Bladder microvascular endothelial cell (primary cell): Measurements from ENCODE around the gene TLNRD1. TPM values are rescaled to one million over a fixed set of nuclear protein-coding genes. Genes with fewer than 3 reads are reported as not detected.

Experiments
- total RNA-seq: library from RNA; depleted of rRNA; stranded (reverse); fragments of >200 nt; gene quantifications from 2 replicates; pipeline ENCODE4 v1.2.3, GENCODE V29; 2014

TLNRD1 gene
- total RNA-seq: 9.4 and 10.5 TPM in 2 replicates

DNA sequence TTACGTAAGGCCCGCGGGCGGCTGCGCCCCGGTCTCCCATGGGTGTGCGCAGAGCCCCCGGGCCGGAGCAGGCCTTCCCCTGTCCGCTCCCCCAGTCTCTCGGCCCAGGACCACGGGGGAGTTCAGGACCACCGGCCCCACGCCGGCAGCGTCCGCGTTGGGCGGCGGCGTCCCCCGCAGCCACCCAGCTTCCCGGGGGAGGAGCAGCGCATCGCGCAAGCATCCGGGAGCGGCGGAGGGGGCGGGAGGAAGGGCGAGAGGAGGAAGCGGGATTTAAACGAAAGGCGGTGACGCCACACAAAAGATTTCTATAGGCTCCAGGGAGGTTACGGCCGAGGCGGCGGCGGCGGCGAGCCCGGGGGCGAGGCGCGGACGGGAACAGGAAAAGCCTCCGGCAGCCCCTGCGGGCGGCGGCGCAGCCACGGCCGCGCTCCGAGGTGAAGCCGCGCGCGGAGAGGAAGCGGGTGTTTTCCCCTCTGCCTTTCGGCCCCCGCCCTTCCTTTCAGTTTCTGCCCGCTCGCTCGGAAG lies at the start of gene TLNRD1:
TLNRD1 (plus strand) TSS at position 300 of the 528 bp plus-strand sequence. CDS start 1,349 bp downstream, outside the sequence.

DNA sequence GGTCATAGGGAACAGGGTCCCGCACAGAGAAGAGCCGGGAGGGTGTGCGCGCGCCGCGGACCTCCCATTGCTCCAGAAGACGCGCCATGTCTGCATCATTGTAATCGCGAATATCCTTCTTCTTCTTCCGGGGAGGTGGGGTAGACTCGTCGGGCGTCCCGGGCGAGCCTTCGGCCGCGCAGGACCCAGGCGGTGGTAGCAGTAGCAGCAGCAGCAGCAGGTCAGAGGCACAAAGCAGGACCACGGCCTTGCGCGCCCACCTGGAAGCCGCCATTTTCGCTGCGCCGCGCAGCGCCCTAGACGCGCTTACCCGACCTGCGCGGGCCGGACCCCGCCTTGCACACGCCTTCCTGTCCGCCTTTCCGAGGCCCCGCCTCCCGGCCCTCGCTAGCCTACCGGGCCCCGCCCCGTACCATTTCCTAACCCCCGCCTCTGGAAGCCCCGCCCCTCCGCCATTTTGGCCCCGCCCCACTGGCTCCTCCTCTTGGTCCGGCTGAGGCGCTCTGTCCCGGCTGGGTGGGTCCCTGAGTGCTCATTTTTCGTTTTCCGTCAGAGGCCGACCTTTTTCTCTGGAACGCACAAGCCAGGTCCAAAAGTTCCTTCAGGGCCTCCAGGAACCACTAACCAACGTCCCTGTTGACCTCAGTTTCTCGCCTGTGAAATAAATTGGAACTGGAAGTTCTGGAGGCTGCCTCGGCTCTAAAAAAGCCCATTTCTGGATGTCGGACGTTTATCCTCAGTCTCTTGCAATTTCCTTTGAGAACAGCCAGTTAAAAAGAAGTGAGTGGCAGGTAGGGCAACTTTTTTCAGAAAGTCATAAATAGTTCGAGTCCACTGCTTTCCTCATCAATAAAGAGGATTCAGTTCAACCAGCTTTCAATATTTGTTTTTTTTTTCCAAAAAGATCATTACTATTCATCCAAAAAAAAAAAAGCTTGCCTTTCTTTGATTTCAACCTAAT lies 10.9 kb upstream of the TLNRD1 start, which contains the start of gene MESD:
MESD (minus strand) TSS at position 302 of the 961 bp plus-strand sequence; CDS start at position 274, 28 bp downstream.

Other genes starting within 250 kb of the TLNRD1 start
- 0.32 and 0.50 TPM in 2 replicates for gene CEMIP, start 221.6 kb upstream of the TLNRD1 start, total RNA-seq
- 11.5 and 22.5 TPM in 2 replicates for gene MESD, start 11.1 kb upstream of the TLNRD1 start, total RNA-seq
- gene CFAP161, start 133.3 kb downstream of the TLNRD1 start, total RNA-seq: 0.19 and 0.65 TPM in 2 replicates
- gene IL16, start 196.0 kb downstream of the TLNRD1 start, total RNA-seq: 1.7 and 4.9 TPM in 2 replicates